Fibroblast of pulmonary artery (primary cell): ENCODE data around the gene EFCAB12.
A peak's percentile ranks its signal among the peaks of the same experiment; 100 is the strongest.

Source experiments
- DNase-seq: peaks from one replicate; pipeline ENCODE4 v3.0.0-alpha.2; 2010; ENCODE audit warnings: low read depth
- H3K4me3 ChIP-seq: replicated peaks from 2 replicates; pipeline ENCODE4 v1.5.1; 2011; ENCODE audit warnings: low read depth, mild to moderate bottlenecking, control low read depth, low read length, moderate library complexity
- TF ChIP-seq, protein P1 (sequence below): IDR thresholded peaks from 2 replicates; pipeline ENCODE4 v1.5.1; 2011; ENCODE audit warnings: mild to moderate bottlenecking, control low read depth, low read length, inconsistent platforms; ENCODE audit errors: missing control alignments

Gene EFCAB12

DNA sequence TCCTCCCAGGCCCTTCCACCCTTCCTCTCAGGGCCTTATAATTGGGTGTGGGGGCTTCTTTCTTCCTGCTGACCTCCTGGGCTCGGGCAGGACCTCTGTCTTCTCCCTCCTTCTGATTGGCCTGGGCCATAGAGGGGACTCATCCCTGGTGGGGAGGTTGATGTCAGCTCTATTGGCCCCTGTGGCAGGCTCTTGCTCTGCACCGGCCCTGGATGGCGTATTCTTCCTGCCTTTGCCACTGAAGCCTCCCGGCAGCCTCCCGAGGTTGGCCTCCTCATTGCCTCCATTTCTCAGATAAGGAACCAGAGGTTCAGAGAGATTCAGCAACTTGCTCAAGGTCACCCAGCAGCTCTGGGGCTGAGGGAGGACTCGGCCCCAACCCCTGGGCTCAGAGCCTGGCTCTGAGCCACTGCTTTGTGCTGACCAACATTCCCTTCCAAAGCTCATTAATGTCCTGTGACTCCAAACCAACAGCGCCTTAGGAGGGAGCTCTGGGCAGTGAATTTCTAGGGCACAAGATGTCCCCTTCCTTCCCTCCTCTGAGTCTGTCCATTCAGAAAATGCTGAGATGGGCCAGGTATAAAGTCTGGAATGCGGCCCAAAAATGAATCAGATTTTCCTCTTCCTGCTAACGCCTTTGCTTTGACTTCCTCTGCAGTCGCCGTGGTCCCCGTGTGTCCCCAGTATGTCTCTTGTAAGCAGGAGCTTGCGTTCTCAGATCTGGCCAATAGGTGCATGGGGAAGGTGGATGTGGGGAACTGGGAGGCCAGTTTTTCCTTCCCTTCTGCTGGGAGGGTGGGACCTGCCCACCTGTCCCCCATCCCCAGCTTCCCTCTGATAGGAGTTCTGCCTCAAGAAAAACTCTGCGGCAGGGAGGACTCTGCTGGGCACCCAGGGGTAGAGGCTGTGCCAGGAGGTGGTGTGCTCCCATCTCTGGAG lies 75.5 kb downstream of the EFCAB12 start:
- TF ChIP-seq, protein P1, sequence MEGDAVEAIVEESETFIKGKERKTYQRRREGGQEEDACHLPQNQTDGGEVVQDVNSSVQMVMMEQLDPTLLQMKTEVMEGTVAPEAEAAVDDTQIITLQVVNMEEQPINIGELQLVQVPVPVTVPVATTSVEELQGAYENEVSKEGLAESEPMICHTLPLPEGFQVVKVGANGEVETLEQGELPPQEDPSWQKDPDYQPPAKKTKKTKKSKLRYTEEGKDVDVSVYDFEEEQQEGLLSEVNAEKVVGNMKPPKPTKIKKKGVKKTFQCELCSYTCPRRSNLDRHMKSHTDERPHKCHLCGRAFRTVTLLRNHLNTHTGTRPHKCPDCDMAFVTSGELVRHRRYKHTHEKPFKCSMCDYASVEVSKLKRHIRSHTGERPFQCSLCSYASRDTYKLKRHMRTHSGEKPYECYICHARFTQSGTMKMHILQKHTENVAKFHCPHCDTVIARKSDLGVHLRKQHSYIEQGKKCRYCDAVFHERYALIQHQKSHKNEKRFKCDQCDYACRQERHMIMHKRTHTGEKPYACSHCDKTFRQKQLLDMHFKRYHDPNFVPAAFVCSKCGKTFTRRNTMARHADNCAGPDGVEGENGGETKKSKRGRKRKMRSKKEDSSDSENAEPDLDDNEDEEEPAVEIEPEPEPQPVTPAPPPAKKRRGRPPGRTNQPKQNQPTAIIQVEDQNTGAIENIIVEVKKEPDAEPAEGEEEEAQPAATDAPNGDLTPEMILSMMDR, result no peak
- DNase-seq, result peak; percentile 15
- no peak overlapping the region for H3K4me3 ChIP-seq

DNA sequence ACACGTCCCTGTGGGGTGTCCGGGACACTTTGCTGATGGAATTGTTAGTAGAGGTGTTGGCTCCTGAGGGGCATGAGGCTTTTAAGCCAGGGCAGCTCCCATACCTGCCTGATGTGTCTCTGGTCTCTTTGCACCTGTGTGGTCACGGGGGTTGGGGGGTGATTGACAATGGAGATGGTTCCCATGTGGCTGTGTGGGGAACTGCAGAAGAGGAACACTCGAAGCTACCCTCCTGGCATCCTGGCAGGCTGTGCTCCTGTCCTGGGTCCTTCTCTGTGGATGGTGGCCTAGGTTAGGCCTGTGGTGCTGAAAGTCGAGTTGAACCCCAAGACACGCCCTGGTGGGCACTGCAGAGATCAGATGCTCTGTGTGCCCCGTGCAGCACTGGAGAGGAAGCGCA lies 76.4 kb downstream of the EFCAB12 start:
- TF ChIP-seq, protein P1, result peak; percentile 17
- H3K4me3 ChIP-seq, result no peak overlapping the region
- no peak for DNase-seq
